Neural progenitor cell (in vitro differentiated cells): ENCODE data around the gene SHKBP1. TPM values are rescaled to one million over a fixed set of nuclear protein-coding genes. Genes with fewer than 3 reads are reported as not detected.
A peak's percentile ranks its signal among the peaks of the same experiment; 100 is the strongest.

Experiments
- DNase-seq: peaks from one replicate; pipeline ENCODE4 v3.0.0-alpha.2; 2016; ENCODE audit warnings: low spot score
- H2AFZ ChIP-seq: fragments of 200-600 bp; sonication (generic); replicated peaks from 2 replicates; pipeline ENCODE4 v1.6.1; 2016; ENCODE audit warnings: antibody characterized with exemption
- H3F3A ChIP-seq: fragments of 200-600 bp; sonication (generic); 2 replicates; pipeline ENCODE4 v1.6.1; 2016; ENCODE audit warnings: antibody characterized with exemption, low read depth
- H3K27ac ChIP-seq: fragments of 200-600 bp; sonication (generic); 2 replicates; pipeline ENCODE4 v1.5.1; 2016; ENCODE audit warnings: mild to moderate bottlenecking
- H3K27me3 ChIP-seq: fragments of 200-600 bp; sonication (generic); 2 replicates; pipeline ENCODE4 v1.6.1; 2016; ENCODE audit warnings: mild to moderate bottlenecking, moderate library complexity
- H3K36me3 ChIP-seq: fragments of 200-600 bp; sonication (generic); 2 replicates; pipeline ENCODE4 v1.5.1; 2016
- H3K4me1 ChIP-seq: fragments of 200-600 bp; sonication (generic); 2 replicates; pipeline ENCODE4 v1.6.1; 2016; ENCODE audit warnings: mixed run types
- H3K4me2 ChIP-seq: fragments of 200-600 bp; sonication (generic); 2 replicates; pipeline ENCODE4 v1.6.1; 2016
- H3K4me3 ChIP-seq: fragments of 200-600 bp; sonication (generic); 2 replicates; pipeline ENCODE4 v1.5.1; 2016
- H3K79me2 ChIP-seq: fragments of 200-600 bp; sonication (generic); 2 replicates; pipeline ENCODE4 v1.6.1; 2016; ENCODE audit warnings: low read depth
- H3K9ac ChIP-seq: fragments of 200-600 bp; sonication (generic); 2 replicates; pipeline ENCODE4 v1.6.1; 2016
- H3K9me3 ChIP-seq: fragments of 200-600 bp; sonication (generic); 2 replicates; pipeline ENCODE4 v1.5.1; 2016; ENCODE audit warnings: low read depth
- H4K20me1 ChIP-seq: fragments of 200-600 bp; sonication (generic); 2 replicates; pipeline ENCODE4 v1.6.1; 2016; ENCODE audit warnings: low read depth
- H3K27ac Mint-ChIP-seq: 3 replicates; pipeline ENCODE4 v1.8.0; 2021; ENCODE audit warnings: mixed read lengths
- H3K27me3 Mint-ChIP-seq: 2 replicates; pipeline ENCODE4 v1.8.0; 2022; ENCODE audit warnings: low read depth, mild to moderate bottlenecking, inconsistent platforms, moderate library complexity, mixed read lengths; ENCODE audit not compliant: insufficient read depth
- H3K36me3 Mint-ChIP-seq: 3 replicates; pipeline ENCODE4 v1.8.0; 2021; ENCODE audit warnings: mixed read lengths
- H3K4me1 Mint-ChIP-seq: 3 replicates; pipeline ENCODE4 v1.8.0; 2021; ENCODE audit warnings: mixed read lengths
- H3K4me3 Mint-ChIP-seq: 3 replicates; pipeline ENCODE4 v1.8.0; 2021; ENCODE audit warnings: mild to moderate bottlenecking, moderate library complexity, mixed read lengths
- H3K9me3 Mint-ChIP-seq: 3 replicates; pipeline ENCODE4 v1.8.0; 2020; ENCODE audit warnings: mixed read lengths
- EZH2 ChIP-seq: fragments of 200-600 bp; sonication (generic); IDR thresholded peaks from 2 replicates; pipeline ENCODE4 v1.6.1; 2017; ENCODE audit warnings: antibody characterized with exemption, mild to moderate bottlenecking, moderate library complexity
- EZH2phosphoT487 ChIP-seq: fragments of 200-600 bp; sonication (generic); IDR thresholded peaks from 2 replicates; pipeline ENCODE4 v1.6.1; 2017; ENCODE audit warnings: antibody characterized with exemption
- total RNA-seq: library from RNA; depleted of rRNA; stranded (reverse); fragments of >200 nt; gene quantifications from 2 replicates; pipeline ENCODE4 v1.2.3, GENCODE V29; 2015; ENCODE audit warnings: low replicate concordance
- TF ChIP-seq, protein P1 (sequence below): fragments of 200-600 bp; sonication (generic); IDR thresholded peaks from 2 replicates; pipeline ENCODE4 v1.5.1; 2017; ENCODE audit warnings: antibody characterized with exemption, mild to moderate bottlenecking

SHKBP1 gene
- total RNA-seq, 1 donor from 2014 or later = 20.6 TPM

DNA sequence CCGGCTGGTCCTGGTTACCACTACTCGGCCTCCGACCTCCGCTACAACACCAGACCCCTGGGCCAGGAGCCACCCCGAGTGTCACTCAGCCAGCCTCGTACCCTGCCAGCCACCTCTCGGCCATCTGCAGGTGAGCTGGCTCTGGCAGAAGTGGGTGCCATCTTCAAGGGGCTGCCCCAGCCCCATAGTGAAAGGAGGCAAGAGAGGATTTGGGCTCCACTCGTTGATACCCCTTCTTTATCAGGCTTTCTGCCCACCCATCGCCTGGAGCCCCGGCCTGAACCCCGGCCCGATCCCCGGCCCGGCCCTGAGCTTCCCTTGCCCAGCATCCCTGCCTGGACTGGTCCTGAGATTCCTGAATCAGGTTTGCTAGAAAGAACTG is 31.6 kb downstream of the SHKBP1 start:
- peaks cover 45% of the 10 kb centered on the region for H3K27me3 Mint-ChIP-seq
- H3K27ac ChIP-seq = no peak overlapping the region
- peaks cover 49% of the 10 kb centered on the region for H3F3A ChIP-seq
- no peak overlapping the region for H3K9ac ChIP-seq
- no peak for TF ChIP-seq EZH2
- TF ChIP-seq, protein P1, sequence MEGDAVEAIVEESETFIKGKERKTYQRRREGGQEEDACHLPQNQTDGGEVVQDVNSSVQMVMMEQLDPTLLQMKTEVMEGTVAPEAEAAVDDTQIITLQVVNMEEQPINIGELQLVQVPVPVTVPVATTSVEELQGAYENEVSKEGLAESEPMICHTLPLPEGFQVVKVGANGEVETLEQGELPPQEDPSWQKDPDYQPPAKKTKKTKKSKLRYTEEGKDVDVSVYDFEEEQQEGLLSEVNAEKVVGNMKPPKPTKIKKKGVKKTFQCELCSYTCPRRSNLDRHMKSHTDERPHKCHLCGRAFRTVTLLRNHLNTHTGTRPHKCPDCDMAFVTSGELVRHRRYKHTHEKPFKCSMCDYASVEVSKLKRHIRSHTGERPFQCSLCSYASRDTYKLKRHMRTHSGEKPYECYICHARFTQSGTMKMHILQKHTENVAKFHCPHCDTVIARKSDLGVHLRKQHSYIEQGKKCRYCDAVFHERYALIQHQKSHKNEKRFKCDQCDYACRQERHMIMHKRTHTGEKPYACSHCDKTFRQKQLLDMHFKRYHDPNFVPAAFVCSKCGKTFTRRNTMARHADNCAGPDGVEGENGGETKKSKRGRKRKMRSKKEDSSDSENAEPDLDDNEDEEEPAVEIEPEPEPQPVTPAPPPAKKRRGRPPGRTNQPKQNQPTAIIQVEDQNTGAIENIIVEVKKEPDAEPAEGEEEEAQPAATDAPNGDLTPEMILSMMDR = no peak
- no peak for TF ChIP-seq EZH2phosphoT487
- H3K36me3 Mint-ChIP-seq = peaks cover 29% of the 10 kb centered on the region
- H3K4me1 ChIP-seq = peaks cover 18% of the 10 kb centered on the region
- H3K79me2 ChIP-seq = no peaks in the 10 kb centered on the region
- peaks cover 46% of the 10 kb centered on the region for H4K20me1 ChIP-seq
- H3K4me1 Mint-ChIP-seq = peaks cover 38% of the 10 kb centered on the region
- peaks cover 5% of the 10 kb centered on the region for H3K9me3 Mint-ChIP-seq
- DNase-seq = no peak
- no peak overlapping the region for H3K27ac Mint-ChIP-seq
- H3K4me3 ChIP-seq = no peak overlapping the region
- no peak overlapping the region for H3K4me3 Mint-ChIP-seq
- H3K9me3 ChIP-seq = no peaks in the 10 kb centered on the region
- peaks cover 90% of the 10 kb centered on the region for H3K27me3 ChIP-seq
- H3K36me3 ChIP-seq = no peaks in the 10 kb centered on the region
- H2AFZ ChIP-seq = no peak overlapping the region
- no peak overlapping the region for H3K4me2 ChIP-seq

DNA sequence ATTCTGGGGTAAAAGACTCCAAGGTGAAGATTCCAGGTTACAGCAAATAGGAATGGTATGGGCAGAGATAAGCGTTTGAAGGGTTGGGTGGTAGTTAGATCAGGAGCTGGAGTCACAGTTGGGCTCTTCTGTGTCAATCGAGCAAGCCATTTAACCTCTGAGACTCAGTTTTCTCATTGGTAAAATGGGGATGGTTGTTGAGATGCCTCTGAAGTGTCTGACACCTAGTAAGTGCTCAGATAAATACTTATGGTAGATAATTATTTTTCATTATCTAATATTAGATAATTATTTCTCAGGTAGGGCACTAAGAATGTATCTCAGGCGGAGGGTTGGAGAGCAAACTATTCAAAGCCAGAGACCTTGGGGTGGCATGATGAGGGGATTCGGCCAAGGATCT is 32.3 kb downstream of the SHKBP1 start:
- H3K9ac ChIP-seq = no peak overlapping the region
- peak overlapping the region; percentile 58 for H3K4me3 Mint-ChIP-seq
- H3K27me3 Mint-ChIP-seq = peaks cover 48% of the 10 kb centered on the region
- peaks cover 29% of the 10 kb centered on the region for H3K36me3 Mint-ChIP-seq
- peaks cover 43% of the 10 kb centered on the region for H3F3A ChIP-seq
- no peaks in the 10 kb centered on the region for H3K79me2 ChIP-seq
- H3K4me2 ChIP-seq = peak overlapping the region; percentile 85
- peaks cover 5% of the 10 kb centered on the region for H3K9me3 Mint-ChIP-seq
- H3K4me1 ChIP-seq = peaks cover 18% of the 10 kb centered on the region
- no peak overlapping the region for H3K27ac Mint-ChIP-seq
- H4K20me1 ChIP-seq = peaks cover 46% of the 10 kb centered on the region
- no peak overlapping the region for H3K27ac ChIP-seq
- H3K36me3 ChIP-seq = no peaks in the 10 kb centered on the region
- no peak for TF ChIP-seq EZH2phosphoT487
- TF ChIP-seq, protein P1 = no peak
- TF ChIP-seq EZH2 = no peak
- peaks cover 36% of the 10 kb centered on the region for H3K4me1 Mint-ChIP-seq
- peak overlapping the region; percentile 52 for H3K4me3 ChIP-seq
- H3K27me3 ChIP-seq = peaks cover 90% of the 10 kb centered on the region
- H3K9me3 ChIP-seq = no peaks in the 10 kb centered on the region
- DNase-seq = no peak
- no peak overlapping the region for H2AFZ ChIP-seq

DNA sequence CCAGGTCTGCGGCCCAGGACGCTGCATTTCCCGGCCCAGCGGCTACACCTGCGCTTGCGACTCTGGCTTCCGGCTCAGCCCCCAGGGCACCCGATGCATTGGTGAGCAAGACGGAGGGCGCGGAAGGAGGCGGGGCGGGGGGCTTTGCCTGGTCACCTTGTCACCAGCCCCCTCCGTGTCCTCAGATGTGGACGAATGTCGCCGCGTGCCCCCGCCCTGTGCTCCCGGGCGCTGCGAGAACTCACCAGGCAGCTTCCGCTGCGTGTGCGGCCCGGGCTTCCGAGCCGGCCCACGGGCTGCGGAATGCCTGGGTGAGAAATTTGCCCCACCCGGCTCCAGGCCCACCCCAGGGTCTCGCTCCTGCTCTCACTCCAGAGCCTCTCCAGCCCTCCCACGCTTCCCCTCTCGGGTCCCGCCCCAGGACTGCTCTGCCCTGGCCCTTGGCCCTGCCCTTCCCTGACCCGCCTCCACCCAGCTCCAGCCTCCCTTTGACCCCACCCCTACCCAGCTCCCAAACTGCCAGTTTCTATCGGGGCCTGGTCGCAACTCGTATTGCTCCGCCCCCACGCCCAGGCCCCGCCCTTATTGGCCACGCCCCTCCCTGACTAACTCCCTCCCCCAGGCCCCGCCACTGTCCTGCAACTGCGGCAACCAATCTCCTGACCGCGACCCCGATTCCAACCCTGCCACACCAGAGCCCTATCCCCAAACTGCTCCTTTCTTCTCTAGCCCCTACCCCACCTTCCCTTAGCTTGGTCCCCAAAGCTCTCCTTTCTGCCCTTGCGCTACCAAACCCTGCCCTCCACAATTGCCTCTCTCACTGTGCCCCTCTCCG is 33.1 kb downstream of the SHKBP1 start:
- TF ChIP-seq EZH2phosphoT487 (peak; percentile 41), EZH2 (no peak)
- Histone ChIP-seq H3K79me2 (no peaks in the 10 kb centered on the region), H3K27ac (no peak overlapping the region), H3K4me2 (peak overlapping the region; percentile 85), H3K9ac (no peak overlapping the region), H3K36me3 (no peaks in the 10 kb centered on the region), H3K9me3 (no peaks in the 10 kb centered on the region), H3K4me1 (peaks cover 18% of the 10 kb centered on the region), H4K20me1 (peaks cover 43% of the 10 kb centered on the region), H3K27me3 (peaks cover 83% of the 10 kb centered on the region), H3F3A (peaks cover 45% of the 10 kb centered on the region), H3K4me3 (peak overlapping the region; percentile 52), H2AFZ (no peak overlapping the region)
- Mint-ChIP-seq H3K9me3 (peaks cover 5% of the 10 kb centered on the region), H3K4me3 (peak overlapping the region; percentile 51), H3K27me3 (peaks cover 43% of the 10 kb centered on the region), H3K36me3 (peaks cover 30% of the 10 kb centered on the region), H3K4me1 (peaks cover 38% of the 10 kb centered on the region), H3K27ac (no peak overlapping the region)
- peak; percentile 94 for DNase-seq
